ENCODE results near the gene GPALPP1. TPM values are rescaled to one million over a fixed set of nuclear protein-coding genes. Genes with fewer than 3 reads are reported as not detected.

Gene GPALPP1
- total and polyA plus RNA-seq, 12 donors, result 9.6 to 42.0 (median 20.9) TPM

- H3K4me3 ChIP-seq, result no peak overlapping the region
- TF ChIP-seq, protein P1, sequence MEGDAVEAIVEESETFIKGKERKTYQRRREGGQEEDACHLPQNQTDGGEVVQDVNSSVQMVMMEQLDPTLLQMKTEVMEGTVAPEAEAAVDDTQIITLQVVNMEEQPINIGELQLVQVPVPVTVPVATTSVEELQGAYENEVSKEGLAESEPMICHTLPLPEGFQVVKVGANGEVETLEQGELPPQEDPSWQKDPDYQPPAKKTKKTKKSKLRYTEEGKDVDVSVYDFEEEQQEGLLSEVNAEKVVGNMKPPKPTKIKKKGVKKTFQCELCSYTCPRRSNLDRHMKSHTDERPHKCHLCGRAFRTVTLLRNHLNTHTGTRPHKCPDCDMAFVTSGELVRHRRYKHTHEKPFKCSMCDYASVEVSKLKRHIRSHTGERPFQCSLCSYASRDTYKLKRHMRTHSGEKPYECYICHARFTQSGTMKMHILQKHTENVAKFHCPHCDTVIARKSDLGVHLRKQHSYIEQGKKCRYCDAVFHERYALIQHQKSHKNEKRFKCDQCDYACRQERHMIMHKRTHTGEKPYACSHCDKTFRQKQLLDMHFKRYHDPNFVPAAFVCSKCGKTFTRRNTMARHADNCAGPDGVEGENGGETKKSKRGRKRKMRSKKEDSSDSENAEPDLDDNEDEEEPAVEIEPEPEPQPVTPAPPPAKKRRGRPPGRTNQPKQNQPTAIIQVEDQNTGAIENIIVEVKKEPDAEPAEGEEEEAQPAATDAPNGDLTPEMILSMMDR (IDR thresholded peaks at IDR 0.05), result no peak
- TF ChIP-seq POLR2A (IDR thresholded peaks at IDR 0.05), result no peak
- H3K9me3 ChIP-seq (replicated peaks in 1 of 3), result no peaks in the 10 kb centered on the region
- H3K36me3 ChIP-seq (replicated peaks in 1 of 2), result peaks cover 0 to 44% of the 10 kb centered on the region in 2 donors
- no peaks in the 10 kb centered on the region for H3K4me1 ChIP-seq (replicated peaks in 1 of 2)
- intact Hi-C loops (cut with DNase I), result no loop called here
- H3K27ac ChIP-seq, result no peak overlapping the region
- no peak for DNase-seq
- no peaks in the 10 kb centered on the region for H3K27me3 ChIP-seq
Measured at GRCh38 chr13:45007225-45007624, 17.9 kb downstream of the GPALPP1 start.

DNA sequence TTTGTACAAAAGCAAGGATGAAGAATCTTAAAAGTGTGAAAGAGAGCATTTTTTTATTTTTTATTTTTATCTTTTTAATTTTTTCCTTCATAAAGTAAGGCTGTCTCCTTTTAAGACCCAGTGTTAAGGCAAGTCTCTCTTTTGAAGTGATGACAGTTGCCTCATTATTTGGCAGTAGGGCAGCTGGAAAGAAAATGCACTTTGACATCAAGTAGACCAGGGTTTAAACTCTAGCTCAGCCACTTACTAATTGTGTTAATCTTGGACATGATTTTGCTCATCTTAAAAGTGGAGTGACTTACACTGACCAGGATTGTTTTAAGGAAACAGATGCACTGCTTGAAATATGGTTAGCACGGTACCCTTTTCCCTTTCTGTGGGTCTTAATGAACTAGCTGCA is 18.5 kb downstream of the GPALPP1 start:
- Histone ChIP-seq H3K27me3 (no peaks in the 10 kb centered on the region), H3K4me3 (no peak overlapping the region), H3K27ac (no peak overlapping the region), H3K9me3 (replicated peaks in 1 of 3) (no peaks in the 10 kb centered on the region), H3K4me1 (replicated peaks in 1 of 2) (no peaks in the 10 kb centered on the region), H3K36me3 (replicated peaks in 1 of 2) (peaks cover 0 to 41% of the 10 kb centered on the region in 2 donors)
- intact Hi-C loops (cut with DNase I), result no loop called here
- 93 to 100% (median 97%) methylated on average over 1 of the region's 1 CpG for WGBS, 4 donors
- no peak for DNase-seq
- TF ChIP-seq, protein P1 (IDR thresholded peaks at IDR 0.05), result no peak
- no peak for TF ChIP-seq POLR2A (IDR thresholded peaks at IDR 0.05)

- intact Hi-C loops (cut with DNase I), result no loop called here
- WGBS, 4 donors, result 91 to 95% (median 94%) methylated on average over 6 of the region's 6 CpGs
- H3K9me3 ChIP-seq (replicated peaks in 1 of 3), result no peaks in the 10 kb centered on the region
- H3K4me1 ChIP-seq (replicated peaks in 1 of 2), result peaks cover 0 to 8% of the 10 kb centered on the region in 2 donors
- TF ChIP-seq POLR2A (IDR thresholded peaks at IDR 0.05), result no peak
- TF ChIP-seq, protein P1 (IDR thresholded peaks at IDR 0.05), result no peak
- H3K4me3 ChIP-seq, result no peak overlapping the region
- no peak overlapping the region for H3K27ac ChIP-seq
- no peaks in the 10 kb centered on the region for H3K27me3 ChIP-seq
- H3K36me3 ChIP-seq (replicated peaks in 1 of 2), result peaks cover 0 to 44% of the 10 kb centered on the region in 2 donors
- DNase-seq, result no peak
Measured at GRCh38 chr13:45011198-45011597, 21.9 kb downstream of the GPALPP1 start.

DNA sequence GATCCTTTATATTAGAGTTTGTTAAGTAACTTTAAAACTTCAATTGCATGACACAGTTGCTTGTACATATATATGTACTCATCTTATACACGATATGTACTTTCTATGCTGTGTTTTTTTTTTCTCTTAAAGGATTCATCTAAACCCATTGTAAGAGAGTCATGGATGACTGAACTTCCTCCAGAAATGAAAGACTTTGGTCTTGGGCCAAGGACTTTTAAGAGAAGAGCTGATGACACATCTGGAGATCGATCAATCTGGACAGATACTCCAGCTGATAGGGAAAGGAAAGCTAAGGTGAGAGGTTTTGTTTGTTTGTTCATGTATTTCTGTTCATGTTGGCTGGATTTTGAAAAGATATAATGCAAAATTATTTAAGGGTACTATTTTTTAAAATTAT is 26.0 kb downstream of the GPALPP1 start:
- Histone ChIP-seq H3K9me3 (replicated peaks in 1 of 3) (no peaks in the 10 kb centered on the region), H3K4me1 (replicated peaks in 1 of 2) (peaks cover 0 to 8% of the 10 kb centered on the region in 2 donors), H3K27me3 (no peaks in the 10 kb centered on the region), H3K36me3 (replicated peaks in 1 of 2) (peaks cover 0 to 30% of the 10 kb centered on the region in 2 donors), H3K4me3 (no peak overlapping the region), H3K27ac (no peak overlapping the region)
- intact Hi-C loops (cut with DNase I), result no loop called here
- DNase-seq, result peak in 4 of 7 donors; percentile 33 to 51 (median 38)
- WGBS, 4 donors, result 48 to 59% (median 56%) methylated on average over 2 of the region's 2 CpGs
- TF ChIP-seq, protein P1 (IDR thresholded peaks at IDR 0.05), result no peak
- TF ChIP-seq POLR2A (IDR thresholded peaks at IDR 0.05), result no peak
